SK-N-SH treated with all-trans-retinoic acid at 6 μM for 48 hours (cell line): ENCODE data around the gene FYN.

Source experiments
- ARNTL ChIP-seq: fragments of 450-650 bp; formaldehyde crosslinking; IDR thresholded peaks from 2 replicates; pipeline ENCODE4 v1.5.0; 2020; ENCODE audit warnings: low read depth, mild to moderate bottlenecking, moderate library complexity, borderline replicate concordance
- GLIS3 ChIP-seq: fragments of 250-450 bp; sonication (Bioruptor Pico); IDR thresholded peaks from 2 replicates; pipeline ENCODE4 v1.5.0; 2020; ENCODE audit warnings: mild to moderate bottlenecking, moderate library complexity
- PATZ1 ChIP-seq: fragments of 250-450 bp; sonication (Bioruptor Pico); IDR thresholded peaks from 2 replicates; pipeline ENCODE4 v1.8.0; 2020; ENCODE audit warnings: mild to moderate bottlenecking, moderate library complexity, borderline replicate concordance
- POU6F1 ChIP-seq: fragments of 250-450 bp; sonication (Bioruptor Pico); IDR thresholded peaks from 2 replicates; pipeline ENCODE4 v1.8.0; 2021; ENCODE audit warnings: low read depth, mild to moderate bottlenecking, moderate library complexity, borderline replicate concordance
- RARB ChIP-seq: fragments of 250-450 bp; sonication (Bioruptor Pico); IDR thresholded peaks from 2 replicates; pipeline ENCODE4 v1.8.0; 2021; ENCODE audit warnings: mild to moderate bottlenecking, moderate library complexity
- TOX ChIP-seq: fragments of 250-450 bp; sonication (Bioruptor Pico); IDR thresholded peaks from 2 replicates; pipeline ENCODE4 v1.8.0; 2021; ENCODE audit warnings: mild to moderate bottlenecking, moderate library complexity, borderline replicate concordance
- ZFP3 ChIP-seq: fragments of 250-450 bp; sonication (Bioruptor Pico); IDR thresholded peaks from 2 replicates; pipeline ENCODE4 v1.5.0; 2020; ENCODE audit warnings: mild to moderate bottlenecking, moderate library complexity
- ZFP30 ChIP-seq: fragments of 450-650 bp; formaldehyde crosslinking; IDR thresholded peaks from 2 replicates; pipeline ENCODE4 v1.5.0; 2022; ENCODE audit warnings: mild to moderate bottlenecking, moderate library complexity

- TF ChIP-seq RARB (no peak), GLIS3 (CRISPR knock-in tag) (no peak), TOX (CRISPR knock-in tag) (no peak), ZFP30 (no peak), POU6F1 (no peak), PATZ1 (CRISPR knock-in tag) (no peak), ZFP3 (no peak), ARNTL (no peak)
Observed at GRCh38 chr6:111852725-111853124, 20.5 kb downstream of the FYN start.
